ENCODE data around the gene RNASE13. TPM values are rescaled to one million over a fixed set of nuclear protein-coding genes. Genes with fewer than 3 reads are reported as not detected.

Gene RNASE13
- total and polyA plus RNA-seq, 2 of the 4 experiments (the other 2 are of a cell fraction) = not detected

DNA sequence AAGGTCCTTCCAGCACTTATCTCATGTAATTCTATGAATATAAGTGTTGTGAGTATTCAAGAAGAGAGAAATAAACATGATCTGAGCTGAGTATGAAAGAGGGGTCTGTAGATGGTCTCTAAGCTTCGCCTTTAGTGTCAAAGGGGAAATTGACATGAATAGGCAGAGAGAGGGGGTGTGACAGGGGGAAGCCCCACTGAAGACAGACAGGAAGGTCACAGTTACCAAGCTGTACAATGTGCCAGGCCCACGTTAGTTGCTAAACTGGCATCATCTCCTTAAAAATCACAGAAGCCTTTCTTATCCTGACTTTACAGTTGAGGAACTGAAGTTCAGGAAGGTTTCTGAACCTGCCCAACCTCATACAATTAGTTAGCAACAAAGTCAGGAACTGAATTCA is 43.1 kb upstream of the RNASE13 start:
- Histone ChIP-seq H3K27ac (ENCODE audit: insufficient read depth, low read length) (no peak overlapping the region), H3K14ac (replicated peaks; ENCODE audit: low read depth, low read length) (no peak overlapping the region), H2BK5ac (ENCODE audit: low read depth, low read length, poor library complexity, severe bottlenecking) (no peak overlapping the region), H2AK9ac (replicated peaks; ENCODE audit: low read depth, low read length, poor library complexity) (no peak overlapping the region), H3K36me3 (ENCODE audit: control insufficient read depth, insufficient read depth, low read length) (peaks cover 93% of the 10 kb centered on the region), H2AFZ (replicated peaks; ENCODE audit: low read length, poor library complexity) (no peak overlapping the region), H3K9ac (ENCODE audit: low read depth, low read length) (no peak overlapping the region), H2AK5ac (ENCODE audit: low read depth, low read length) (no peak overlapping the region), H3K27me3 (ENCODE audit: control insufficient read depth, insufficient read depth, low read length) (no peaks in the 10 kb centered on the region), H3K4me3 (ENCODE audit: insufficient read depth, low read depth, low read length) (no peak overlapping the region), H3K4ac (ENCODE audit: low read depth, low read length) (no peak overlapping the region), H2BK20ac (ENCODE audit: low read depth, low read length) (no peak overlapping the region), H3K79me1 (ENCODE audit: low read depth in 1 of 2, low read length in 2 of 2) (peaks cover 28 to 38% of the 10 kb centered on the region in 2 experiments), H4K91ac (ENCODE audit: insufficient read depth, low read depth, low read length) (no peak overlapping the region), H3K23ac (ENCODE audit: low read depth, low read length) (no peak overlapping the region), H4K8ac (ENCODE audit: low read depth in 2 of 2, low read length in 2 of 2) (no peak overlapping the region), H4K20me1 (ENCODE audit: insufficient read depth, low read length) (0 out of 2 replicates have a peak, but pooled peaks cover 5% of the 10 kb centered on the region), H3K4me1 (ENCODE audit: control insufficient read depth, insufficient read depth, low read length) (peaks cover 4% of the 10 kb centered on the region), H3K56ac (ENCODE audit: extremely low read depth, insufficient read depth, low read length) (no peak overlapping the region), H2BK15ac (ENCODE audit: low read depth, low read length) (no peak overlapping the region), H3K18ac (ENCODE audit: low read depth, low read length) (no peak overlapping the region), H3K9me1 (ENCODE audit: insufficient read depth, low read length) (peaks cover 6% of the 10 kb centered on the region), H4K5ac (ENCODE audit: low read depth, low read length) (no peak overlapping the region), H3K9me3 (ENCODE audit: control insufficient read depth, insufficient read depth, low read length) (no peaks in the 10 kb centered on the region), H3K4me2 (ENCODE audit: low read depth, low read length) (no peak overlapping the region), H2BK120ac (ENCODE audit: low read depth, low read length) (no peak overlapping the region)
- no peak for TF ChIP-seq RAD21 (IDR thresholded peaks at IDR 0.05; ENCODE audit: low read length)
- no peak for TF ChIP-seq MAZ (IDR thresholded peaks at IDR 0.05; ENCODE audit: borderline replicate concordance, low read depth, low read length)
- no peak for TF ChIP-seq RCOR1 (IDR thresholded peaks at IDR 0.05; ENCODE audit: insufficient replicate concordance, low read length)
- no peak for TF ChIP-seq NFE2L2 (IDR thresholded peaks at IDR 0.05; ENCODE audit: low read depth, low read length)
- TF ChIP-seq BHLHE40 (IDR thresholded peaks at IDR 0.05; ENCODE audit: low read depth, low read length) = no peak
- TF ChIP-seq CEBPB (IDR thresholded peaks at IDR 0.05; ENCODE audit: low read depth, low read length) = no peak
- TF ChIP-seq MXI1 (IDR thresholded peaks at IDR 0.05; ENCODE audit: borderline replicate concordance, low read depth, low read length) = no peak
- TF ChIP-seq, protein P1, sequence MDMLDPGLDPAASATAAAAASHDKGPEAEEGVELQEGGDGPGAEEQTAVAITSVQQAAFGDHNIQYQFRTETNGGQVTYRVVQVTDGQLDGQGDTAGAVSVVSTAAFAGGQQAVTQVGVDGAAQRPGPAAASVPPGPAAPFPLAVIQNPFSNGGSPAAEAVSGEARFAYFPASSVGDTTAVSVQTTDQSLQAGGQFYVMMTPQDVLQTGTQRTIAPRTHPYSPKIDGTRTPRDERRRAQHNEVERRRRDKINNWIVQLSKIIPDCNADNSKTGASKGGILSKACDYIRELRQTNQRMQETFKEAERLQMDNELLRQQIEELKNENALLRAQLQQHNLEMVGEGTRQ (IDR thresholded peaks at IDR 0.05; ENCODE audit: low read depth, low read length) = no peak
- no peak for TF ChIP-seq POLR2A (IDR thresholded peaks at IDR 0.05; ENCODE audit: low read depth, low read length)
- no peak for TF ChIP-seq MAFK (IDR thresholded peaks at IDR 0.05; ENCODE audit: low read depth, low read length)
- intact Hi-C loops (cut with micrococcal nuclease) = no loop called here
- dilution Hi-C loops (cut with HindIII; ENCODE audit: low sequenced_read_pairs, unreplicated experiment) = no loop called here
- ATAC-seq (ENCODE audit: low read depth) = no peak
- POLR2A ChIA-PET (ENCODE audit: unreplicated experiment) = no interaction called here
- CTCF ChIA-PET = no interaction called here
- DNase-seq = no peak
- in situ Hi-C loops (cut with MboI; ENCODE audit: low sequenced_read_pairs) = loop anchor here (25.0 kb wide), 2 partner anchors 615 to 740 kb away; partner anchors contain the start of genes APEX1, CCNB1IP1, OSGEP and PARP2
- WGBS, 2 experiments (ENCODE audit: extremely low coverage in 2 of 2, insufficient read length in 1 of 2) = 100% methylated on average over 1 of the region's 2 CpGs; no CpG with 5 or more reads in 1 of the 2 experiments
- BruUV-seq (replicated peaks) = no TSS peak

Data from IMR-90 (cell line).